BLaER1 treated with 17β-estradiol and CSF1 and Interleukin-3, amounts not matched to agents 10 nM and 100 nM (cell line): ENCODE results near the gene PRH1.

Experiments used
- H3K27ac ChIP-seq, 11 experiments: shearing (Covaris generic); formaldehyde crosslinking; 2 replicates each; pipeline ENCODE4 v1.8.1; 2022
- H3K27me3 ChIP-seq, 11 experiments: shearing (Covaris generic); formaldehyde crosslinking; 2 replicates each; pipeline ENCODE4 v1.8.1; 2022
- H3K36me3 ChIP-seq, 11 experiments: shearing (Covaris generic); formaldehyde crosslinking; 2 replicates each; pipeline ENCODE4 v1.8.1; 2022
- H3K4me1 ChIP-seq, 10 experiments: shearing (Covaris generic); formaldehyde crosslinking; 2 replicates each; pipeline ENCODE4 v1.8.1; 2022
- H3K4me2 ChIP-seq, 11 experiments: shearing (Covaris generic); formaldehyde crosslinking; 2 replicates each; pipeline ENCODE4 v1.8.1; 2022
- H3K4me3 ChIP-seq, 10 experiments: shearing (Covaris generic); formaldehyde crosslinking; 2 replicates each; pipeline ENCODE4 v1.8.1; 2022
- H3K9ac ChIP-seq, 11 experiments: shearing (Covaris generic); formaldehyde crosslinking; 2 replicates each; pipeline ENCODE4 v1.8.1; 2022
- H3K9me3 ChIP-seq, 11 experiments: shearing (Covaris generic); formaldehyde crosslinking; replicated peaks in 1 of 11; 2 replicates each; pipeline ENCODE4 v1.8.1; 2022
- H4K20me1 ChIP-seq, 11 experiments: shearing (Covaris generic); formaldehyde crosslinking; 2 replicates each; pipeline ENCODE4 v1.8.1; 2022
- Cebpa-rat ChIP-seq, 11 experiments: shearing (Covaris generic); IDR thresholded peaks; 2 replicates each; pipeline ENCODE4 v1.8.1; 2022

Gene PRH1

DNA sequence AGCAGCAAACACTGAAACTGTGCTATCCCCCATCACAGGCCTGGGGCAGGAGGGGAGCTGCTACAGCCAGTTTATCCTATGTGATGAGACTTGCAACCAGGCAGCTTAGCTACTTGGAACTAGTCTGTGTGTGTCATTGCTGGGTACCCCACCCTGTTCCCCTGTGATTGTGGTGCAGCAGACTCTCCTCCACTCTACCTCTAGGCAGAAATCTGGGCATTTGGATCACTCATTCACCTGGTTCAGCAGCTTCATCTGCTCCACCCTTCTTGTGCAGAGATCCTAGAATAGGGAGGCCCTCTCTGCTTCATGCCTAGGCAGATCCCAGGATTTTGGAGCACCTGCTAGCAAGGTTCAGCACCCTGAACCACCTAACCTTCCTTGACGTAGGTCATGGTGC lies 16.5 kb upstream of the PRH1 start:
- no peak for TF ChIP-seq Cebpa-rat (IDR thresholded peaks at IDR 0.05)
- H4K20me1 ChIP-seq: no peaks in the 10 kb centered on the region; a peak in 1 of 22 replicates
- H3K4me1 ChIP-seq: no peaks in the 10 kb centered on the region
- H3K27me3 ChIP-seq: no peaks in the 10 kb centered on the region
- peaks cover 33 to 44% (median 36%) of the 10 kb centered on the region in 11 experiments for H3K9me3 ChIP-seq
- H3K4me2 ChIP-seq: no peak overlapping the region
- peaks cover 4 to 31% (median 8%) of the 10 kb centered on the region in 11 experiments; a peak in 8 of 22 replicates for H3K36me3 ChIP-seq
- no peak overlapping the region for H3K4me3 ChIP-seq
- no peak overlapping the region for H3K27ac ChIP-seq
- no peak overlapping the region for H3K9ac ChIP-seq

DNA sequence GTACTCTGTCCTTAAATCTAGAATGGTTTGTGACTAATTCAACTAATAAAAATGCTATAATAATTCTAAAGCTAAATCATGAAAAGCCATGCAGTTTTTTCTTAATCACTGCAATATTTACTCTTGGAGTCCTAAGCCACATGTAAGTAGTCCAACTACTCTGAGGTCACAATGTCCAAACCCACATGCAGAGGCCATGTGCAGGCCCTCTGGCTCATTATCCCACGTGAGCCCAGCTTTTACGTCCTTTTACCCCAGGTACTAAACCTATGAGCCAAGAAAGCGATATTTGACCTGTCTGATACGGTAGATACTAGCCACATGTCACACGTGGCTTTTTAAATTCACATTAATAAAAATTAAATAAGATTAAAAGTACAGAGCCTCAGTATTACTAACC lies 12.8 kb upstream of the PRH1 start:
- Histone ChIP-seq H3K27me3 (no peaks in the 10 kb centered on the region), H3K4me3 (no peak overlapping the region), H3K4me2 (no peak overlapping the region), H3K9me3 (peaks cover 0 to 10% (median 0%) of the 10 kb centered on the region in 11 experiments; a peak in 3 of 22 replicates), H4K20me1 (no peaks in the 10 kb centered on the region; a peak in 1 of 22 replicates), H3K4me1 (no peaks in the 10 kb centered on the region), H3K36me3 (peaks cover 0 to 18% (median 4%) of the 10 kb centered on the region in 11 experiments; a peak in 7 of 22 replicates), H3K27ac (no peak overlapping the region), H3K9ac (no peak overlapping the region)
- no peak for TF ChIP-seq Cebpa-rat (IDR thresholded peaks at IDR 0.05)

DNA sequence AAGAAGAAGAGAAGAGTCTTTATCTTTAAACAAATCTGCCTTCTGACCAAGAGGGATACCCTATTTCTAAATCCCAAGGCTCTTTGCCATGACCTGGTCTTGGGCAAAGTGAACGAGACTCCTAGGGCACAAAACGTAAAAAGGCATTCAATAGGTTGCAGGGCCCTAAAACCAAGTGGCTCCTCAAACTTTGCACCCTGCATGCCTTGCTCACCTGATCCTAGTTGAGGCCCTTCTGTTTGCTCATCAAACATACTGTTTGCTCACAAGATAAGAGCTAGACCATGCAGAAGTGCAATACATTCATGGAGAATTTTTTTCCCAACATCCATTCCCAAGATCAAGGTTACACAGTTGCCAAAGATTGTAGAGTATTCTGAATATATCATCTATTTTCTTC lies 7.9 kb upstream of the PRH1 start:
- Histone ChIP-seq H3K9ac (no peak overlapping the region), H3K27ac (no peak overlapping the region), H3K9me3 (no peaks in the 10 kb centered on the region), H3K4me1 (no peaks in the 10 kb centered on the region), H3K4me3 (no peak overlapping the region), H4K20me1 (no peaks in the 10 kb centered on the region), H3K4me2 (no peak overlapping the region), H3K36me3 (peaks cover 0 to 15% (median 4%) of the 10 kb centered on the region in 11 experiments; a peak in 8 of 22 replicates), H3K27me3 (no peaks in the 10 kb centered on the region)
- TF ChIP-seq Cebpa-rat (IDR thresholded peaks at IDR 0.05): no peak

DNA sequence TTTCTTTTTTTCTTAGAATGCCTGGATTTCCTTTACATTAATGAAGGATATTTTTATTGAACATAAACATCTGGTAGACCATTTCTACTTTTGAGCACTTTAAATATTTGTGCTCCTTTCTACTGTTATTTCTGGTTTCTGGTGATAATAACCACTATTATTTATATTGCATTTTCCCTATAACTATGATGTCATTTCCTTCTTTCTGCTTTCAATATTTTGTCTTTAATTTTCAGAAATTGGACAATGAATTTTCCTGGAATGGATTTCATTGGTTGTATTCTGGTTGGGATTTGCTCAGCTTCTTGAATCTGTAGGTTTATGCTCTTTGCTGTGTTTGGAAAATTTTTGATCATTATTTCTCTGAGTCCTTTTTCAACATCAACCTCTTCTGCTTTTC lies 5.2 kb upstream of the PRH1 start:
- H3K4me3 ChIP-seq: no peak overlapping the region
- H3K9me3 ChIP-seq: no peaks in the 10 kb centered on the region
- TF ChIP-seq Cebpa-rat (IDR thresholded peaks at IDR 0.05): no peak
- H3K36me3 ChIP-seq: peaks cover 0 to 9% (median 0%) of the 10 kb centered on the region in 11 experiments; a peak in 7 of 22 replicates
- H4K20me1 ChIP-seq: no peaks in the 10 kb centered on the region
- no peak overlapping the region for H3K9ac ChIP-seq
- H3K4me2 ChIP-seq: no peak overlapping the region
- H3K27me3 ChIP-seq: no peaks in the 10 kb centered on the region
- H3K27ac ChIP-seq: no peak overlapping the region
- H3K4me1 ChIP-seq: no peaks in the 10 kb centered on the region

DNA sequence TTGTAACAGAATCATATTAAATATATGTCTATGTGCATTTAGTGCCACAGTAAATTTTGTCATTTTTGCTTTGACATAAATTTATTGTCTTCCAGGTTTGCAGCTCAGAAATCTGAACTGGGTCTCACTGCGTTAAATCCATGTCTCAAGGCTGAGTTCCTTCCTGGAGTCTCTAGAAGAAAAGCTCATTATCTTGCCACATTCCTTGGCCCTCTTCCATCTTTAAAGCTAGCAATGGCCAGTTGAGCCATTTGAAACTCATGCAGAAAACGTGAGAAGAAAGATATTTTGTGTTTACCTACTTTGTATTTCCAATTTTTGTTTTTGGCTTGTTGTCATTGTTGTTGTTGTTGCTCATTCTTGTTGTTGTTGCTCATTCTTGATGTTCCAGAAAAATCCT lies 10.7 kb downstream of the PRH1 start:
- Histone ChIP-seq H3K27me3 (no peaks in the 10 kb centered on the region), H3K9ac (no peak overlapping the region), H3K27ac (no peak overlapping the region), H3K36me3 (peaks cover 9 to 27% (median 13%) of the 10 kb centered on the region in 11 experiments; a peak in 21 of 22 replicates), H4K20me1 (no peaks in the 10 kb centered on the region), H3K4me2 (no peak overlapping the region), H3K4me3 (no peak overlapping the region), H3K4me1 (peaks cover 0 to 8% (median 0%) of the 10 kb centered on the region in 10 experiments; a peak in 2 of 20 replicates), H3K9me3 (peaks cover 0 to 9% (median 0%) of the 10 kb centered on the region in 11 experiments; a peak in 2 of 22 replicates)
- no peak for TF ChIP-seq Cebpa-rat (IDR thresholded peaks at IDR 0.05)

DNA sequence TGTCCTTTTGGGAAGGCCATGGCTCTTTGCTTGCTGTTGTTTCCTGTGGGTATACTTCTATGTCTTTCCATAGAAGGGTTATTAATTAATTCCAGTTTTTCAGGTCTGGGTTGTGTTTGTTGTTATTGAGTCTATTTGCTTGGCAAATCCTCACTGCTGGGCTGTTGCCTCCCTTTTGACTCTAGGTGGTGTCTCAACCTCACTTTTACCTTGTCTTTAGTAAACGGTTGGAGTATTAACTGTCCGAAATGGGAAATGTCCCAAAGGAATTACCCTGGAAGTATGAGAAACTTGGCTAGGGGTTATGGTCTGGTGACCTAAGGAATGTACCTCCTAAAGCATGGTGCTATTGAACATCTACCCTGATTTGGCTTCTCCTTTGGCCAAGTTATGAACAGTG lies 16.7 kb downstream of the PRH1 start:
- TF ChIP-seq Cebpa-rat (IDR thresholded peaks at IDR 0.05): no peak
- H3K4me1 ChIP-seq: peaks cover 0 to 5% (median 0%) of the 10 kb centered on the region in 10 experiments; a peak in 2 of 20 replicates
- no peak overlapping the region for H3K9ac ChIP-seq
- H3K9me3 ChIP-seq: peaks cover 0 to 6% (median 0%) of the 10 kb centered on the region in 11 experiments; a peak in 4 of 22 replicates
- no peak overlapping the region for H3K4me2 ChIP-seq
- H3K27me3 ChIP-seq: no peaks in the 10 kb centered on the region
- H3K27ac ChIP-seq: no peak overlapping the region
- no peak overlapping the region for H3K4me3 ChIP-seq
- no peaks in the 10 kb centered on the region for H4K20me1 ChIP-seq
- H3K36me3 ChIP-seq: peaks cover 0 to 16% (median 0%) of the 10 kb centered on the region in 11 experiments; a peak in 3 of 22 replicates

DNA sequence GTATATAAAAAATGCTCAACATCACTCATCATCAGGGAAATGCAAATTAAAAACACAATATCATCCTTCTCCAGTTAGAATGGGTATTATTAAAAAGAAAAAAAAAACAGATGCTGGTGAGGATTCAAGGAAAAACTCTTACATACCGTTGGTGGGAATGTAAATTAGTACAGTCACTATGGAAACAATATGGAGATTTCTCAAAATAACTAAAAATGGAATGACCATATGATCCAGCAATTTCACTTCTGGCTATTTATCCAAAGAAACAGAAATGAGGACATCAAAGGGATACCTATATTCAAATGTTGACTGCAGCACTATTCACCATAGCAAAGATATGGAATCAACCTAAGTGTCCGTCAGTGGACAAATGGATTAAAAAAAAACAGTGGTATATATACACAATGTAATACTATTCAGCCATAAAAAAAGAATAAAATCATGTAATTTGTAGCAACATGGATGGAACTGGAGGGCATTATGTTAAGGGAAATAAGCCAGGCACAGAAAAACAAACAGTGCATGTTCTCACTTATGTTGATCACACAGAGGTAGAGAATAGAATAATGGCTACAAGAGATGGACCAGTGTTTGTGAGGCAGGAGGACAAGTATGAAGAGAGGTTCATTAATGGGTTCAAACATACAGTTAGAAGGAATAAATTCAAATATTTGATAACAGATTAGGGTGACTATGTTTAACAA lies 20.4 kb downstream of the PRH1 start:
- Histone ChIP-seq H3K36me3 (peaks cover 2 to 27% (median 8%) of the 10 kb centered on the region in 11 experiments; a peak in 19 of 22 replicates), H3K9me3 (peaks cover 2 to 25% (median 11%) of the 10 kb centered on the region in 11 experiments; a peak in 21 of 22 replicates), H3K4me2 (no peak overlapping the region), H3K27me3 (no peaks in the 10 kb centered on the region), H3K27ac (no peak overlapping the region), H3K4me1 (no peaks in the 10 kb centered on the region), H3K9ac (no peak overlapping the region), H3K4me3 (no peak overlapping the region), H4K20me1 (no peaks in the 10 kb centered on the region)
- no peak for TF ChIP-seq Cebpa-rat (IDR thresholded peaks at IDR 0.05)

DNA sequence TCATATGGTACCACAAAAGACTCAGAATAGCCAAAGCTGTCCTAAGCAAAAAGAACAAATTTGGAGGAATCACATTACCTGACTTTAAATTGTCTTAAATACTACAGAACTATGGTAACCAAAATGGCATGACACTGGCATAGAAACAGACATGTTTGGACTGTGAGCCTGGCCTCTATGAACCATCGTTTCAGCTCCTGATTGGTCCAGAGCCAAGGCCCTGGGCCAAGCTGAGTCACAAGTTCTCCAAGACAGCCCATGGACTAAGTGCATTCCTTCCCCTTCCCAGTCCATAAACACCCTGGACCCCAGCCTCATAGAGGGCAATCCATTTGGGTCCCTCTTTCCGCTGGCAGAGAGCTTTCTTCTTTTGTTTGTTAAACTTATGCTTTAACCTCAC lies 22.7 kb downstream of the PRH1 start:
- Histone ChIP-seq H3K9me3 (peaks cover 25 to 48% (median 34%) of the 10 kb centered on the region in 11 experiments), H4K20me1 (no peaks in the 10 kb centered on the region), H3K27ac (no peak overlapping the region), H3K27me3 (no peaks in the 10 kb centered on the region), H3K4me2 (no peak overlapping the region), H3K9ac (no peak overlapping the region), H3K36me3 (peaks cover 16 to 34% (median 24%) of the 10 kb centered on the region in 11 experiments), H3K4me1 (no peaks in the 10 kb centered on the region), H3K4me3 (no peak overlapping the region)
- no peak for TF ChIP-seq Cebpa-rat (IDR thresholded peaks at IDR 0.05)

DNA sequence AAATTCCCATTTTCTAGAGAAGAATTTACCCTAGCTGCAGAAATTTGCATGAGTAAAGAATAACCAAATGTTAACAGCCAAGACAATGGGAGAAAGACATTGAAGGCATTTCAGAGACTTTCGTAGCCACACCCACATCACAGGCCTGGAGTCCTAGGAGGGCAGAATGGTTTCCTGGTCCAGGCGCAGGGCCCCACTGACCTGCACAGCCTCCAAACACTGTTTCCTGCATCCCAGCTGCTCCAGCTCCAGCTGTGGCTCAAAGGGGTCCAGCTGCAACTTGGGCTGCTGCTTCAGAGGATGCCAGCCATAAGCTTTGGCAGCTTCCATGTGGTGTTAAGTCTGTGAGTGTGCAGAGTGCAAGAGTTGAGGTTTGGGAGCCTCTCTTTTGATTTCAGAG lies 28.2 kb downstream of the PRH1 start:
- H4K20me1 ChIP-seq: no peaks in the 10 kb centered on the region
- no peak overlapping the region for H3K9ac ChIP-seq
- TF ChIP-seq Cebpa-rat (IDR thresholded peaks at IDR 0.05): no peak
- H3K4me2 ChIP-seq: no peak overlapping the region
- H3K27me3 ChIP-seq: no peaks in the 10 kb centered on the region
- H3K36me3 ChIP-seq: peaks cover 29 to 49% (median 37%) of the 10 kb centered on the region in 11 experiments
- no peak overlapping the region for H3K4me3 ChIP-seq
- H3K9me3 ChIP-seq: peaks cover 40 to 48% (median 45%) of the 10 kb centered on the region in 11 experiments
- H3K27ac ChIP-seq: no peak overlapping the region
- H3K4me1 ChIP-seq: no peaks in the 10 kb centered on the region
